ENCODE data around the gene LRP6. TPM values are rescaled to one million over a fixed set of nuclear protein-coding genes. Genes with fewer than 3 reads are reported as not detected.

LRP6 gene
- total and polyA plus RNA-seq, 2 of the 8 experiments (the other 6 are each of a cell fraction or from before 2014, with no cell fraction given) = 53.6 to 73.2 TPM

DNA sequence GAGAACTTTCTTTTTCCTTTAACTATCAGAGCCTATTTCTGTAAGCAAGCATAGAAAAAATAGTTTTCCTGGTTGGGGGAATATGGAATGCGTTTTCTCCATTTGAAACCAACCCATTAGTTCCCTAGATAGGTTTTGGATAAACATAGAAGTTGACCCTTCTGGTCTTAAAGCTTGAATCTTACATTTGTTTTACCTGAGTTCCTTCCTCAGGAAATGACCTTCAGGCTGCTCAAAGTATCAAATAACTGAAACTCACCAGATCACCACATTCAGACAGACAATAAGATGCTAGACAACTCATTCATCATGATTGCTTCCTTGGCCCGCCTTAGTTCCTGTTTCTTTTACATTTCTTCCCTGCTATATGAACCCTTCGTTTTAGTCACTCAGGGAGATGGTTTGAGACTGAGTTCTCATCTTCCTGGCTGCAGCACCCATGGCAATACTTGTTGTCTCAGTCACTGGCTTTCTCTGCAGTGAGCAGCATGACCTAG lies 52.2 kb downstream of the LRP6 start (continued):
- TF ChIP-seq, protein P1, sequence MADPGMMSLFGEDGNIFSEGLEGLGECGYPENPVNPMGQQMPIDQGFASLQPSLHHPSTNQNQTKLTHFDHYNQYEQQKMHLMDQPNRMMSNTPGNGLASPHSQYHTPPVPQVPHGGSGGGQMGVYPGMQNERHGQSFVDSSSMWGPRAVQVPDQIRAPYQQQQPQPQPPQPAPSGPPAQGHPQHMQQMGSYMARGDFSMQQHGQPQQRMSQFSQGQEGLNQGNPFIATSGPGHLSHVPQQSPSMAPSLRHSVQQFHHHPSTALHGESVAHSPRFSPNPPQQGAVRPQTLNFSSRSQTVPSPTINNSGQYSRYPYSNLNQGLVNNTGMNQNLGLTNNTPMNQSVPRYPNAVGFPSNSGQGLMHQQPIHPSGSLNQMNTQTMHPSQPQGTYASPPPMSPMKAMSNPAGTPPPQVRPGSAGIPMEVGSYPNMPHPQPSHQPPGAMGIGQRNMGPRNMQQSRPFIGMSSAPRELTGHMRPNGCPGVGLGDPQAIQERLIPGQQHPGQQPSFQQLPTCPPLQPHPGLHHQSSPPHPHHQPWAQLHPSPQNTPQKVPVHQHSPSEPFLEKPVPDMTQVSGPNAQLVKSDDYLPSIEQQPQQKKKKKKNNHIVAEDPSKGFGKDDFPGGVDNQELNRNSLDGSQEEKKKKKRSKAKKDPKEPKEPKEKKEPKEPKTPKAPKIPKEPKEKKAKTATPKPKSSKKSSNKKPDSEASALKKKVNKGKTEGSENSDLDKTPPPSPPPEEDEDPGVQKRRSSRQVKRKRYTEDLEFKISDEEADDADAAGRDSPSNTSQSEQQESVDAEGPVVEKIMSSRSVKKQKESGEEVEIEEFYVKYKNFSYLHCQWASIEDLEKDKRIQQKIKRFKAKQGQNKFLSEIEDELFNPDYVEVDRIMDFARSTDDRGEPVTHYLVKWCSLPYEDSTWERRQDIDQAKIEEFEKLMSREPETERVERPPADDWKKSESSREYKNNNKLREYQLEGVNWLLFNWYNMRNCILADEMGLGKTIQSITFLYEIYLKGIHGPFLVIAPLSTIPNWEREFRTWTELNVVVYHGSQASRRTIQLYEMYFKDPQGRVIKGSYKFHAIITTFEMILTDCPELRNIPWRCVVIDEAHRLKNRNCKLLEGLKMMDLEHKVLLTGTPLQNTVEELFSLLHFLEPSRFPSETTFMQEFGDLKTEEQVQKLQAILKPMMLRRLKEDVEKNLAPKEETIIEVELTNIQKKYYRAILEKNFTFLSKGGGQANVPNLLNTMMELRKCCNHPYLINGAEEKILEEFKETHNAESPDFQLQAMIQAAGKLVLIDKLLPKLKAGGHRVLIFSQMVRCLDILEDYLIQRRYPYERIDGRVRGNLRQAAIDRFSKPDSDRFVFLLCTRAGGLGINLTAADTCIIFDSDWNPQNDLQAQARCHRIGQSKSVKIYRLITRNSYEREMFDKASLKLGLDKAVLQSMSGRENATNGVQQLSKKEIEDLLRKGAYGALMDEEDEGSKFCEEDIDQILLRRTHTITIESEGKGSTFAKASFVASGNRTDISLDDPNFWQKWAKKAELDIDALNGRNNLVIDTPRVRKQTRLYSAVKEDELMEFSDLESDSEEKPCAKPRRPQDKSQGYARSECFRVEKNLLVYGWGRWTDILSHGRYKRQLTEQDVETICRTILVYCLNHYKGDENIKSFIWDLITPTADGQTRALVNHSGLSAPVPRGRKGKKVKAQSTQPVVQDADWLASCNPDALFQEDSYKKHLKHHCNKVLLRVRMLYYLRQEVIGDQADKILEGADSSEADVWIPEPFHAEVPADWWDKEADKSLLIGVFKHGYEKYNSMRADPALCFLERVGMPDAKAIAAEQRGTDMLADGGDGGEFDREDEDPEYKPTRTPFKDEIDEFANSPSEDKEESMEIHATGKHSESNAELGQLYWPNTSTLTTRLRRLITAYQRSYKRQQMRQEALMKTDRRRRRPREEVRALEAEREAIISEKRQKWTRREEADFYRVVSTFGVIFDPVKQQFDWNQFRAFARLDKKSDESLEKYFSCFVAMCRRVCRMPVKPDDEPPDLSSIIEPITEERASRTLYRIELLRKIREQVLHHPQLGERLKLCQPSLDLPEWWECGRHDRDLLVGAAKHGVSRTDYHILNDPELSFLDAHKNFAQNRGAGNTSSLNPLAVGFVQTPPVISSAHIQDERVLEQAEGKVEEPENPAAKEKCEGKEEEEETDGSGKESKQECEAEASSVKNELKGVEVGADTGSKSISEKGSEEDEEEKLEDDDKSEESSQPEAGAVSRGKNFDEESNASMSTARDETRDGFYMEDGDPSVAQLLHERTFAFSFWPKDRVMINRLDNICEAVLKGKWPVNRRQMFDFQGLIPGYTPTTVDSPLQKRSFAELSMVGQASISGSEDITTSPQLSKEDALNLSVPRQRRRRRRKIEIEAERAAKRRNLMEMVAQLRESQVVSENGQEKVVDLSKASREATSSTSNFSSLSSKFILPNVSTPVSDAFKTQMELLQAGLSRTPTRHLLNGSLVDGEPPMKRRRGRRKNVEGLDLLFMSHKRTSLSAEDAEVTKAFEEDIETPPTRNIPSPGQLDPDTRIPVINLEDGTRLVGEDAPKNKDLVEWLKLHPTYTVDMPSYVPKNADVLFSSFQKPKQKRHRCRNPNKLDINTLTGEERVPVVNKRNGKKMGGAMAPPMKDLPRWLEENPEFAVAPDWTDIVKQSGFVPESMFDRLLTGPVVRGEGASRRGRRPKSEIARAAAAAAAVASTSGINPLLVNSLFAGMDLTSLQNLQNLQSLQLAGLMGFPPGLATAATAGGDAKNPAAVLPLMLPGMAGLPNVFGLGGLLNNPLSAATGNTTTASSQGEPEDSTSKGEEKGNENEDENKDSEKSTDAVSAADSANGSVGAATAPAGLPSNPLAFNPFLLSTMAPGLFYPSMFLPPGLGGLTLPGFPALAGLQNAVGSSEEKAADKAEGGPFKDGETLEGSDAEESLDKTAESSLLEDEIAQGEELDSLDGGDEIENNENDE (IDR thresholded peaks at IDR 0.05; ENCODE audit: insufficient replicate concordance, low read length) = no peak
- TF ChIP-seq KDM1A (IDR thresholded peaks at IDR 0.05; ENCODE audit: borderline replicate concordance, low read length) = no peak
- TF ChIP-seq, protein P2, sequence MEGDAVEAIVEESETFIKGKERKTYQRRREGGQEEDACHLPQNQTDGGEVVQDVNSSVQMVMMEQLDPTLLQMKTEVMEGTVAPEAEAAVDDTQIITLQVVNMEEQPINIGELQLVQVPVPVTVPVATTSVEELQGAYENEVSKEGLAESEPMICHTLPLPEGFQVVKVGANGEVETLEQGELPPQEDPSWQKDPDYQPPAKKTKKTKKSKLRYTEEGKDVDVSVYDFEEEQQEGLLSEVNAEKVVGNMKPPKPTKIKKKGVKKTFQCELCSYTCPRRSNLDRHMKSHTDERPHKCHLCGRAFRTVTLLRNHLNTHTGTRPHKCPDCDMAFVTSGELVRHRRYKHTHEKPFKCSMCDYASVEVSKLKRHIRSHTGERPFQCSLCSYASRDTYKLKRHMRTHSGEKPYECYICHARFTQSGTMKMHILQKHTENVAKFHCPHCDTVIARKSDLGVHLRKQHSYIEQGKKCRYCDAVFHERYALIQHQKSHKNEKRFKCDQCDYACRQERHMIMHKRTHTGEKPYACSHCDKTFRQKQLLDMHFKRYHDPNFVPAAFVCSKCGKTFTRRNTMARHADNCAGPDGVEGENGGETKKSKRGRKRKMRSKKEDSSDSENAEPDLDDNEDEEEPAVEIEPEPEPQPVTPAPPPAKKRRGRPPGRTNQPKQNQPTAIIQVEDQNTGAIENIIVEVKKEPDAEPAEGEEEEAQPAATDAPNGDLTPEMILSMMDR (IDR thresholded peaks at IDR 0.05; ENCODE audit: control extremely low read depth in 1 of 3, insufficient read depth in 1 of 3, low read depth in 1 of 3, low read length in 3 of 3) = no peak
- no peak for TF ChIP-seq EZH2 (IDR thresholded peaks at IDR 0.05; ENCODE audit: low read depth, low read length, severe bottlenecking)
- TF ChIP-seq NANOG (IDR thresholded peaks at IDR 0.05; ENCODE audit: insufficient read depth, low read depth, low read length, poor library complexity, severe bottlenecking) = no peak
- TF ChIP-seq YY1 (IDR thresholded peaks at IDR 0.05; ENCODE audit: low read depth, low read length) = no peak
- TF ChIP-seq SP2 (IDR thresholded peaks at IDR 0.05; ENCODE audit: low read length) = no peak
- no peak for TF ChIP-seq HDAC2 (IDR thresholded peaks at IDR 0.05; ENCODE audit: borderline replicate concordance in 1 of 2, low read depth in 2 of 2, low read length in 2 of 2)

All from H1 (cell line).